Hepatocyte (in vitro differentiated cells): ENCODE results near the gene CDK9.

Source experiments
- CTCF ChIP-seq: fragments of 200-600 bp; sonication (generic); IDR thresholded peaks from 2 replicates; pipeline ENCODE4 v1.5.1; 2016; ENCODE audit warnings: antibody characterized with exemption, mild to moderate bottlenecking; ENCODE audit not compliant: poor library complexity
- EZH2phosphoT487 ChIP-seq: fragments of 200-600 bp; sonication (generic); IDR thresholded peaks from one replicate; pipeline ENCODE4 v1.6.1; 2018; ENCODE audit warnings: antibody characterized with exemption, mild to moderate bottlenecking, low read depth, moderate library complexity; ENCODE audit not compliant: unreplicated experiment, severe bottlenecking

GRCh38 chr9:127817881-127818434 lies 32.1 kb downstream of the CDK9 start:
- no peak for TF ChIP-seq CTCF
- no peak for TF ChIP-seq EZH2phosphoT487
